GM23338 (cell line): ENCODE measurements around the gene SP6. TPM values are rescaled to one million over a fixed set of nuclear protein-coding genes. Genes with fewer than 3 reads are reported as not detected.

ENCODE experiments used
- ATAC-seq: fragments of 200-7000 bp; cut with Tn5 transposase; 3 replicates; pipeline ENCODE4 v1.9.1; 2020
- DNase-seq: peaks from one replicate; pipeline ENCODE4 v3.0.0-alpha.2; 2015; ENCODE audit warnings: low spot score
- H2AFZ ChIP-seq: fragments of 200-600 bp; sonication (generic); 2 replicates; pipeline ENCODE4 v1.8.0; 2016; ENCODE audit warnings: antibody characterized with exemption, mild to moderate bottlenecking, moderate library complexity
- H3F3A ChIP-seq: fragments of 200-600 bp; sonication (generic); replicated peaks from 2 replicates; pipeline ENCODE4 v1.8.0; 2017; ENCODE audit warnings: antibody characterized with exemption, mixed run types, low read depth
- H3K27ac ChIP-seq: fragments of 200-600 bp; sonication (generic); 2 replicates; pipeline ENCODE4 v1.6.1; 2016; ENCODE audit warnings: low read depth
- H3K27me3 ChIP-seq: fragments of 200-600 bp; sonication (generic); 2 replicates; pipeline ENCODE4 v1.8.0; 2016; ENCODE audit warnings: mild to moderate bottlenecking, mixed run types, moderate library complexity; ENCODE audit not compliant: insufficient read depth
- H3K36me3 ChIP-seq: fragments of 200-600 bp; sonication (generic); 2 replicates; pipeline ENCODE4 v1.8.0; 2016; ENCODE audit warnings: mild to moderate bottlenecking; ENCODE audit not compliant: insufficient read depth
- H3K4me1 ChIP-seq: fragments of 200-600 bp; sonication (generic); 2 replicates; pipeline ENCODE4 v1.8.0; 2016; ENCODE audit warnings: mild to moderate bottlenecking, moderate library complexity; ENCODE audit not compliant: insufficient read depth
- H3K4me2 ChIP-seq: fragments of 200-600 bp; sonication (generic); 2 replicates; pipeline ENCODE4 v1.7.1; 2017; ENCODE audit warnings: mixed run types
- H3K4me3 ChIP-seq: fragments of 200-600 bp; sonication (generic); 2 replicates; pipeline ENCODE4 v1.6.1; 2016; ENCODE audit warnings: mixed run types
- H3K79me2 ChIP-seq: fragments of 200-600 bp; sonication (generic); replicated peaks from 2 replicates; pipeline ENCODE4 v1.8.0; 2017; ENCODE audit warnings: mild to moderate bottlenecking; ENCODE audit not compliant: insufficient read depth
- H3K9me2 ChIP-seq: fragments of 200-600 bp; sonication (generic); 2 replicates; pipeline ENCODE4 v1.8.0; 2017; ENCODE audit not compliant: insufficient read depth
- H4K20me1 ChIP-seq: fragments of 200-600 bp; sonication (generic); replicated peaks from 2 replicates; pipeline ENCODE4 v1.8.0; 2017; ENCODE audit warnings: mild to moderate bottlenecking; ENCODE audit not compliant: insufficient read depth
- H3K27ac Mint-ChIP-seq: 2 replicates; pipeline ENCODE4 v1.8.0; 2020; ENCODE audit warnings: inconsistent platforms, mild to moderate bottlenecking, moderate library complexity, mixed read lengths
- H3K27me3 Mint-ChIP-seq: 3 replicates; pipeline ENCODE4 v1.8.0; 2022; ENCODE audit warnings: low read depth, mild to moderate bottlenecking, moderate library complexity, mixed read lengths, inconsistent platforms; ENCODE audit not compliant: insufficient read depth, poor library complexity
- H3K36me3 Mint-ChIP-seq: 3 replicates; pipeline ENCODE4 v1.8.0; 2021; ENCODE audit warnings: low read depth, mild to moderate bottlenecking, inconsistent platforms, moderate library complexity, mixed read lengths
- H3K4me1 Mint-ChIP-seq: 3 replicates; pipeline ENCODE4 v1.8.0; 2020; ENCODE audit warnings: mild to moderate bottlenecking, inconsistent platforms, mixed read lengths
- H3K4me3 Mint-ChIP-seq: 3 replicates; pipeline ENCODE4 v1.8.0; 2021; ENCODE audit warnings: moderate library complexity, mild to moderate bottlenecking, inconsistent platforms, mixed read lengths
- H3K9me3 Mint-ChIP-seq: 3 replicates; pipeline ENCODE4 v1.8.0; 2020; ENCODE audit warnings: moderate library complexity, mild to moderate bottlenecking, inconsistent platforms, mixed read lengths
- CREB1 ChIP-seq: fragments of 250-450 bp; sonication (Bioruptor Pico); IDR thresholded peaks from 2 replicates; pipeline ENCODE4 v1.5.0; 2020; ENCODE audit warnings: low read depth, mild to moderate bottlenecking, moderate library complexity
- EZH2 ChIP-seq: fragments of 200-600 bp; sonication (generic); IDR thresholded peaks from one replicate; pipeline ENCODE4 v1.8.0; 2017; ENCODE audit warnings: antibody characterized with exemption, mild to moderate bottlenecking, low read depth; ENCODE audit not compliant: unreplicated experiment
- EZH2phosphoT487 ChIP-seq: fragments of 200-600 bp; sonication (generic); IDR thresholded peaks from one replicate; pipeline ENCODE4 v1.8.1; 2018; ENCODE audit warnings: antibody characterized with exemption; ENCODE audit not compliant: unreplicated experiment
- JUNB ChIP-seq: IDR thresholded peaks from one replicate; pipeline ENCODE4 v1.6.1; 2016; ENCODE audit warnings: antibody characterized with exemption; ENCODE audit not compliant: unreplicated experiment
- NANOG ChIP-seq: IDR thresholded peaks from 2 replicates; pipeline ENCODE4 v1.6.1; 2016; ENCODE audit warnings: antibody characterized with exemption, borderline replicate concordance
- POLR2AphosphoS5 ChIP-seq: IDR thresholded peaks from 2 replicates; pipeline ENCODE4 v1.6.1; 2016; ENCODE audit warnings: antibody characterized with exemption, low read depth
- STAT1 ChIP-seq: IDR thresholded peaks from one replicate; pipeline ENCODE4 v1.6.1; 2016; ENCODE audit warnings: antibody characterized with exemption; ENCODE audit not compliant: unreplicated experiment
- ZNF114 ChIP-seq: fragments of 250-450 bp; sonication (Bioruptor Pico); IDR thresholded peaks from 2 replicates; pipeline ENCODE4 v1.5.0; 2020; ENCODE audit warnings: mild to moderate bottlenecking, moderate library complexity
- ZNF331 ChIP-seq: fragments of 250-450 bp; sonication (Bioruptor Pico); IDR thresholded peaks from 2 replicates; pipeline ENCODE4 v1.5.0; 2020; ENCODE audit warnings: low read depth, mild to moderate bottlenecking, moderate library complexity
- polyA plus RNA-seq: library from polyadenylated mRNA; unstranded; fragments of >200 nt; fragmentation: Nextera tagmentation; extraction: Ambion mirVana; gene quantifications from 2 replicates; pipeline ENCODE4 v1.2.1, GENCODE V29; 2016
- total RNA-seq: library from RNA; depleted of rRNA; stranded (reverse); fragments of >200 nt; shearing (Covaris generic); gene quantifications from 2 replicates; pipeline ENCODE4 v1.2.3, GENCODE V29; 2014
- TF ChIP-seq, protein P1 (sequence below), 2 experiments: fragments of 200-600 bp in 1 of 2; sonication (generic) in 1 of 2; conservative IDR thresholded peaks; 2 replicates each; pipeline versions ENCODE4 v1.5.1 to v1.6.1; 2016 to 2017; ENCODE audit warnings: antibody characterized with exemption in 2 of 2, low read depth in 2 of 2, mild to moderate bottlenecking in 2 of 2, moderate library complexity in 1 of 2
- TF ChIP-seq, protein P2 (sequence below): fragments of 250-450 bp; sonication (Bioruptor Pico); IDR thresholded peaks from 2 replicates; pipeline ENCODE4 v1.5.0; 2020; ENCODE audit warnings: mild to moderate bottlenecking, moderate library complexity
- TF ChIP-seq, protein P3 (sequence below): IDR thresholded peaks from one replicate; pipeline ENCODE4 v1.6.1; 2018; ENCODE audit warnings: antibody characterized with exemption; ENCODE audit not compliant: unreplicated experiment
- TF ChIP-seq, protein P4 (sequence below): IDR thresholded peaks from 2 replicates; pipeline ENCODE4 v1.6.1; 2016; ENCODE audit warnings: antibody characterized with exemption

Gene SP6
- total and polyA plus RNA-seq, 2 experiments from 2014 or later: 0.13 to 1.0 TPM

DNA sequence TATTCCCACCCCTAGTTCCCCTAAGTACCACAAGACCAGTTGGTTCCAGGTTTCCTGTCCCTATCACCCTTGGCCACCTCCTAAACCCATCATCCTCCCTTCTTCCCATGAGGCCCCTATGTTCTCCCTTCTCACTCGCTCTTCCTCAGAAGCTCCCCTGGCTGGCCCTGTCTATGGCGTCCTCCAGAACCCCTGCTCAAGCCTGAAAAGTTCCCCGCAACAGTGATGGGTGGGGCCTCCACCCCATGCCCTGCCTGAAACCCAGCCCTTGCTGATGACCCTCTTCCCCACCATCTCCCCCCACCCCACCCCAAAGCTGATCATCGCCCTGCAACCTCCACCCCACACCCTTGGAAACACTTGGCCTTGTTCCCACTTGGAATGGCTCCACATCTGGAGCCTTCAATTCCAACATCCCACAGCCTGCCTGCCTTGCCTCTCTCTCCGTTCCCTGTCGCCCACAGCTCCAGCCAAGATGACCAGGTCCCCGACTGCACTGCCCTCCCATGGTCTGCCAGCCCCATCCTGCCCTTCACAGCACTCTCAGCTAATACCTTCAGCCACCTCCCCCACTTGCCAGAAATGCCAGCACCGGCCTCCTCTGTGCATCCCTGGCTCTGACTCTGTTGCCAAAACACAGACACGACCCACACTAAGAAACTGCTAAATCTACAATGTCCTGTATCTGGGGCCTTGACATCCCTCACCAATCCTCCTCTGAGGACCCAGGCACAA lies 39.9 kb downstream of the SP6 start:
- no peak for TF ChIP-seq ZNF114 (CRISPR knock-in tag)
- no peak for TF ChIP-seq EZH2
- TF ChIP-seq EZH2phosphoT487: no peak
- TF ChIP-seq JUNB: no peak
- TF ChIP-seq NANOG: no peak
- TF ChIP-seq, protein P1, sequence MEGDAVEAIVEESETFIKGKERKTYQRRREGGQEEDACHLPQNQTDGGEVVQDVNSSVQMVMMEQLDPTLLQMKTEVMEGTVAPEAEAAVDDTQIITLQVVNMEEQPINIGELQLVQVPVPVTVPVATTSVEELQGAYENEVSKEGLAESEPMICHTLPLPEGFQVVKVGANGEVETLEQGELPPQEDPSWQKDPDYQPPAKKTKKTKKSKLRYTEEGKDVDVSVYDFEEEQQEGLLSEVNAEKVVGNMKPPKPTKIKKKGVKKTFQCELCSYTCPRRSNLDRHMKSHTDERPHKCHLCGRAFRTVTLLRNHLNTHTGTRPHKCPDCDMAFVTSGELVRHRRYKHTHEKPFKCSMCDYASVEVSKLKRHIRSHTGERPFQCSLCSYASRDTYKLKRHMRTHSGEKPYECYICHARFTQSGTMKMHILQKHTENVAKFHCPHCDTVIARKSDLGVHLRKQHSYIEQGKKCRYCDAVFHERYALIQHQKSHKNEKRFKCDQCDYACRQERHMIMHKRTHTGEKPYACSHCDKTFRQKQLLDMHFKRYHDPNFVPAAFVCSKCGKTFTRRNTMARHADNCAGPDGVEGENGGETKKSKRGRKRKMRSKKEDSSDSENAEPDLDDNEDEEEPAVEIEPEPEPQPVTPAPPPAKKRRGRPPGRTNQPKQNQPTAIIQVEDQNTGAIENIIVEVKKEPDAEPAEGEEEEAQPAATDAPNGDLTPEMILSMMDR (conservative IDR thresholded peaks at IDR 0.05; ENCODE audit: low read depth in 2 of 2): no peak
- TF ChIP-seq, protein P2, sequence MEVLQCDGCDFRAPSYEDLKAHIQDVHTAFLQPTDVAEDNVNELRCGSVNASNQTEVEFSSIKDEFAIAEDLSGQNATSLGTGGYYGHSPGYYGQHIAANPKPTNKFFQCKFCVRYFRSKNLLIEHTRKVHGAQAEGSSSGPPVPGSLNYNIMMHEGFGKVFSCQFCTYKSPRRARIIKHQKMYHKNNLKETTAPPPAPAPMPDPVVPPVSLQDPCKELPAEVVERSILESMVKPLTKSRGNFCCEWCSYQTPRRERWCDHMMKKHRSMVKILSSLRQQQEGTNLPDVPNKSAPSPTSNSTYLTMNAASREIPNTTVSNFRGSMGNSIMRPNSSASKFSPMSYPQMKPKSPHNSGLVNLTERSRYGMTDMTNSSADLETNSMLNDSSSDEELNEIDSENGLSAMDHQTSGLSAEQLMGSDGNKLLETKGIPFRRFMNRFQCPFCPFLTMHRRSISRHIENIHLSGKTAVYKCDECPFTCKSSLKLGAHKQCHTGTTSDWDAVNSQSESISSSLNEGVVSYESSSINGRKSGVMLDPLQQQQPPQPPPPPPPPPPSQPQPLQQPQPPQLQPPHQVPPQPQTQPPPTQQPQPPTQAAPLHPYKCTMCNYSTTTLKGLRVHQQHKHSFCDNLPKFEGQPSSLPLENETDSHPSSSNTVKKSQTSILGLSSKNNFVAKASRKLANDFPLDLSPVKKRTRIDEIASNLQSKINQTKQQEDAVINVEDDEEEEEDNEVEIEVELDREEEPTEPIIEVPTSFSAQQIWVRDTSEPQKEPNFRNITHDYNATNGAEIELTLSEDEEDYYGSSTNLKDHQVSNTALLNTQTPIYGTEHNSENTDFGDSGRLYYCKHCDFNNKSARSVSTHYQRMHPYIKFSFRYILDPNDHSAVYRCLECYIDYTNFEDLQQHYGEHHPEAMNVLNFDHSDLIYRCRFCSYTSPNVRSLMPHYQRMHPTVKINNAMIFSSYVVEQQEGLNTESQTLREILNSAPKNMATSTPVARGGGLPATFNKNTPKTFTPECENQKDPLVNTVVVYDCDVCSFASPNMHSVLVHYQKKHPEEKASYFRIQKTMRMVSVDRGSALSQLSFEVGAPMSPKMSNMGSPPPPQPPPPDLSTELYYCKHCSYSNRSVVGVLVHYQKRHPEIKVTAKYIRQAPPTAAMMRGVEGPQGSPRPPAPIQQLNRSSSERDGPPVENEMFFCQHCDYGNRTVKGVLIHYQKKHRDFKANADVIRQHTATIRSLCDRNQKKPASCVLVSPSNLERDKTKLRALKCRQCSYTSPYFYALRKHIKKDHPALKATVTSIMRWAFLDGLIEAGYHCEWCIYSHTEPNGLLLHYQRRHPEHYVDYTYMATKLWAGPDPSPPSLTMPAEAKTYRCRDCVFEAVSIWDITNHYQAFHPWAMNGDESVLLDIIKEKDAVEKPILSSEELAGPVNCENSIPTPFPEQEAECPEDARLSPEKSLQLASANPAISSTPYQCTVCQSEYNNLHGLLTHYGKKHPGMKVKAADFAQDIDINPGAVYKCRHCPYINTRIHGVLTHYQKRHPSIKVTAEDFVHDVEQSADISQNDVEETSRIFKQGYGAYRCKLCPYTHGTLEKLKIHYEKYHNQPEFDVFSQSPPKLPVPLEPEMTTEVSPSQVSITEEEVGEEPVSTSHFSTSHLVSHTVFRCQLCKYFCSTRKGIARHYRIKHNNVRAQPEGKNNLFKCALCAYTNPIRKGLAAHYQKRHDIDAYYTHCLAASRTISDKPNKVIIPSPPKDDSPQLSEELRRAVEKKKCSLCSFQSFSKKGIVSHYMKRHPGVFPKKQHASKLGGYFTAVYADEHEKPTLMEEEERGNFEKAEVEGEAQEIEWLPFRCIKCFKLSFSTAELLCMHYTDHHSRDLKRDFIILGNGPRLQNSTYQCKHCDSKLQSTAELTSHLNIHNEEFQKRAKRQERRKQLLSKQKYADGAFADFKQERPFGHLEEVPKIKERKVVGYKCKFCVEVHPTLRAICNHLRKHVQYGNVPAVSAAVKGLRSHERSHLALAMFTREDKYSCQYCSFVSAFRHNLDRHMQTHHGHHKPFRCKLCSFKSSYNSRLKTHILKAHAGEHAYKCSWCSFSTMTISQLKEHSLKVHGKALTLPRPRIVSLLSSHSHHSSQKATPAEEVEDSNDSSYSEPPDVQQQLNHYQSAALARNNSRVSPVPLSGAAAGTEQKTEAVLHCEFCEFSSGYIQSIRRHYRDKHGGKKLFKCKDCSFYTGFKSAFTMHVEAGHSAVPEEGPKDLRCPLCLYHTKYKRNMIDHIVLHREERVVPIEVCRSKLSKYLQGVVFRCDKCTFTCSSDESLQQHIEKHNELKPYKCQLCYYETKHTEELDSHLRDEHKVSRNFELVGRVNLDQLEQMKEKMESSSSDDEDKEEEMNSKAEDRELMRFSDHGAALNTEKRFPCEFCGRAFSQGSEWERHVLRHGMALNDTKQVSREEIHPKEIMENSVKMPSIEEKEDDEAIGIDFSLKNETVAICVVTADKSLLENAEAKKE: no peak
- TF ChIP-seq, protein P3, sequence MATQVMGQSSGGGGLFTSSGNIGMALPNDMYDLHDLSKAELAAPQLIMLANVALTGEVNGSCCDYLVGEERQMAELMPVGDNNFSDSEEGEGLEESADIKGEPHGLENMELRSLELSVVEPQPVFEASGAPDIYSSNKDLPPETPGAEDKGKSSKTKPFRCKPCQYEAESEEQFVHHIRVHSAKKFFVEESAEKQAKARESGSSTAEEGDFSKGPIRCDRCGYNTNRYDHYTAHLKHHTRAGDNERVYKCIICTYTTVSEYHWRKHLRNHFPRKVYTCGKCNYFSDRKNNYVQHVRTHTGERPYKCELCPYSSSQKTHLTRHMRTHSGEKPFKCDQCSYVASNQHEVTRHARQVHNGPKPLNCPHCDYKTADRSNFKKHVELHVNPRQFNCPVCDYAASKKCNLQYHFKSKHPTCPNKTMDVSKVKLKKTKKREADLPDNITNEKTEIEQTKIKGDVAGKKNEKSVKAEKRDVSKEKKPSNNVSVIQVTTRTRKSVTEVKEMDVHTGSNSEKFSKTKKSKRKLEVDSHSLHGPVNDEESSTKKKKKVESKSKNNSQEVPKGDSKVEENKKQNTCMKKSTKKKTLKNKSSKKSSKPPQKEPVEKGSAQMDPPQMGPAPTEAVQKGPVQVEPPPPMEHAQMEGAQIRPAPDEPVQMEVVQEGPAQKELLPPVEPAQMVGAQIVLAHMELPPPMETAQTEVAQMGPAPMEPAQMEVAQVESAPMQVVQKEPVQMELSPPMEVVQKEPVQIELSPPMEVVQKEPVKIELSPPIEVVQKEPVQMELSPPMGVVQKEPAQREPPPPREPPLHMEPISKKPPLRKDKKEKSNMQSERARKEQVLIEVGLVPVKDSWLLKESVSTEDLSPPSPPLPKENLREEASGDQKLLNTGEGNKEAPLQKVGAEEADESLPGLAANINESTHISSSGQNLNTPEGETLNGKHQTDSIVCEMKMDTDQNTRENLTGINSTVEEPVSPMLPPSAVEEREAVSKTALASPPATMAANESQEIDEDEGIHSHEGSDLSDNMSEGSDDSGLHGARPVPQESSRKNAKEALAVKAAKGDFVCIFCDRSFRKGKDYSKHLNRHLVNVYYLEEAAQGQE: no peak
- TF ChIP-seq CREB1: no peak
- TF ChIP-seq, protein P4, sequence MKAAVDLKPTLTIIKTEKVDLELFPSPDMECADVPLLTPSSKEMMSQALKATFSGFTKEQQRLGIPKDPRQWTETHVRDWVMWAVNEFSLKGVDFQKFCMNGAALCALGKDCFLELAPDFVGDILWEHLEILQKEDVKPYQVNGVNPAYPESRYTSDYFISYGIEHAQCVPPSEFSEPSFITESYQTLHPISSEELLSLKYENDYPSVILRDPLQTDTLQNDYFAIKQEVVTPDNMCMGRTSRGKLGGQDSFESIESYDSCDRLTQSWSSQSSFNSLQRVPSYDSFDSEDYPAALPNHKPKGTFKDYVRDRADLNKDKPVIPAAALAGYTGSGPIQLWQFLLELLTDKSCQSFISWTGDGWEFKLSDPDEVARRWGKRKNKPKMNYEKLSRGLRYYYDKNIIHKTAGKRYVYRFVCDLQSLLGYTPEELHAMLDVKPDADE: no peak
- TF ChIP-seq POLR2AphosphoS5: no peak
- no peak for TF ChIP-seq ZNF331 (CRISPR knock-in tag)
- TF ChIP-seq STAT1: no peak
- peaks cover 4% of the 10 kb centered on the region for H3K27me3 Mint-ChIP-seq
- H3K36me3 ChIP-seq: no peaks in the 10 kb centered on the region
- H3K27me3 ChIP-seq: no peaks in the 10 kb centered on the region
- H3K4me2 ChIP-seq: no peak overlapping the region
- H3F3A ChIP-seq: no peaks in the 10 kb centered on the region
- no peaks in the 10 kb centered on the region for H3K4me1 ChIP-seq
- ATAC-seq (no peak), DNase-seq (no peak)
- no peaks in the 10 kb centered on the region; the same call in 2 of the 3 replicates for H3K9me3 Mint-ChIP-seq
- no peak overlapping the region for H3K27ac ChIP-seq
- H2AFZ ChIP-seq: no peak overlapping the region
- H3K79me2 ChIP-seq: no peaks in the 10 kb centered on the region
- H3K4me3 ChIP-seq: no peak overlapping the region
- H3K4me3 Mint-ChIP-seq: no peak overlapping the region
- H3K36me3 Mint-ChIP-seq: peaks cover 7% of the 10 kb centered on the region; the same call in 1 of the 3 replicates
- peaks cover 7% of the 10 kb centered on the region; the same call in 2 of the 3 replicates for H3K4me1 Mint-ChIP-seq
- no peaks in the 10 kb centered on the region for H4K20me1 ChIP-seq
- no peak overlapping the region; the same call in 1 of the 2 replicates for H3K27ac Mint-ChIP-seq
- H3K9me2 ChIP-seq: no peaks in the 10 kb centered on the region
